Hematopoietic multipotent progenitor cell treated with erythropoietin and hydrocortisone succinate and interleukin-3 and kit ligand, for 4 days (in vitro differentiated cells): ENCODE results near the gene PDGFA.
A peak's percentile ranks its signal among the peaks of the same experiment; 100 is the strongest.

Experiments
- DNase-seq: peaks from one replicate; pipeline ENCODE4 v3.0.0-alpha.2; 2015

The PDGFA gene

GRCh38 chr7:500521-501420, 18.9 kb downstream of the PDGFA start:
- no peak for DNase-seq

- no peak for DNase-seq
Measured at GRCh38 chr7:499853-500485, 19.7 kb downstream of the PDGFA start.

DNA sequence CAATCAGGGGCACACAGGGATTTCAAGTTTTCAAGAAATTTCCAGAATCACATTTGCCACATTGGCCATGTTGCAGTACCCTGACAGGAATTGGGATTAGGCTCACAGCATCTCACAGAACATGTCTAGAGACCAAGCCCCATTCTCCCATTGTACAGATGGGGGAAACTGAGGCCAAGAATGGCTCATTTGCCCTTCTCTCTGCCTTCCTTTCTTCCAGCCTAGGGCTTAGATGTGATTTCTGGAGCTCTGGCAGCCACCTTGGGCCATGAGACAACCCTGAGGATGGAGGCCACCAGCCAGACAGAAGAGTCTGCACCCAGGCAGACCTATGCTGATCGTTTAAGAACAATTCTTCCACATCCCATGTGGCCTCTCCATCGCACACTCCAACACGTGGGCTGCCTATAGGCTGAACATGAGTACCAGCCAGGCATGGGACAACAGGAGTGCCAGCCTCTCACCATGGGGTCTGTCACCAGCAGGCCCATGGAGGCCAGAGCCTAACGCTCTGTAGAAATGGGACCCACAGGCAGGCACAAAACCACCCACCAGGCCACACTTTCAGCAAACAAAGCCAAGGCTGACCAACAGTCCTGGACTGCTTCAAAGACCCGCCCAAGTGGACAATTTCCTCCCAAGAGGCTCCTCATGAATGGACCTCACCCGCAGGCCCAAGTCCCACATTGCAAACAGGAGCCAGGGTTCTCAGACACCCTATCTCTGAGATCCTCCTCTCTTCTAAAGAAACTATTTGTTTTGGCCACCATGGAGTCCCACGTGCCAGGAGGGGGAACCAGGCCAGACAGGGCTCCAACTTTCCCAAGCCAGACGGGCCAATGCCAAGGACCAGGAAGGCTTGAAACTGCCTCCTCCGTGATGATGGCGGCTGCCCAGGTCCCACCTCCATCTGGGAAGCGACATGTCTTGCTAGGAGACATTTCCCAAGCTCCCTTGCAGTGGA, 20.7 kb downstream of the PDGFA start:
- DNase-seq: no peak

GRCh38 chr7:497946-498655, 21.5 kb downstream of the PDGFA start:
- no peak for DNase-seq

GRCh38 chr7:497346-497745, 22.3 kb downstream of the PDGFA start:
- no peak for DNase-seq

- peak; percentile 25 for DNase-seq
Measured at GRCh38 chr7:496528-497295, 22.9 kb downstream of the PDGFA start.

- DNase-seq: no peak
Measured at GRCh38 chr7:495761-496321, 23.8 kb downstream of the PDGFA start.

DNA sequence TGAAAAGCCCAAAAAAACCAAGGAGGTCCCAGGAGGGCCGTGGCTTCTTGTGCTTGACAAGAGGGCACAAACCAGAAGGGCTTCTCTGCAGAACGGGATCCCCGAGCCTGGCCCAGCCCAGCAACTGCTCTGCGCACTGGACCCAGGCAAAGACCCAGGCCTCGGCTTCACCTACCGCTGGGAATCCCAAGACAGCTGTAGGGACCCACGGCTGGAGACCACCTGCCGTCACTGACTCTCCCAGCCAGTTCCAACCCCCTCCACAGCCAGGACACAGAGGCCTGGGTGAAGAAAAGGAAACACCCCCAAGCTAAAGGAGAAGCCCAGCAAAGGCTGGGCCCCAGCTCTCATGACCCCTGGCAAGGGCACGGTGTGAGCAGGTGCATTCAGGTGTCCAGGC, 24.3 kb downstream of the PDGFA start:
- DNase-seq: no peak

DNA sequence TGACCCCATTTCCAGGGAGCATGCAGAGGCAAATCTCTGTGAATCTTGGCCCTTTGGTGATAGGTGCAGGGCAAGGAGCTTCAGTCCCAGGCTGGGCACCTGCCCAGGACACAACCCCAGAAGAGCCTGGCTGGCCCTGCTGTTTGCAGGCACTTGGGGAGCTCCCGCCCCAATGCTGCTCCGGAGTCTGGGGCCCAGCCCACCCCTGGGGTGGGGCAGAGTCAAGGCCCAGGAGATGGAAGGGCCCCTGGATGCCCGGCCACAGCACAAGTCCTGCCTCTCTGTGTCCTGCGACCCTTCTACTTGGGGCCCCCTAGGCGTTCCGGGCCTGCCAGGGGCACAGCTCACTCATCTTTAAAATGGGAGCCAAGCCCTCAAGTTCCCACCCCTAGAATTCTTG, 24.7 kb downstream of the PDGFA start:
- DNase-seq: no peak

DNA sequence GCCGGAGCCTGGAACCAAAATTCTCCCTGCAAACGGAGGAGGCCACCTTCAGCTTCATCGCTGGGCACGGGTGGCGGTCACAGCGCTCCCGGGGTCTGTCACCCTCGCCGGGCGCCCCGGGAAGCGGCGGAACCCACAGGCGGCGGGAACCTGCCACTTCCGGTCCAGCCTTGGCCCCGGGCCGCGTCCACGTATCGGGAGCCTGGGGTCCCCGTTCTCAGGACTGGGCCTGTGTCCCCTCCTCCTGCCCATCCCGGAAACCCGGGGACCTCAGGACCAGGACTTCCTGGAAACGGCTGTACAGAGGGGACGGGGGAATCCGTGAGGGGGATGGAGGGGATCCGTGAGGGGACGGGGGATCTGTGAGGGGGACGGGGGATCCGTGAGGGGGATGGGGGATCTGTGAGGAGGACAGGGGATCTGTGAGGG, 25.4 kb downstream of the PDGFA start:
- no peak for DNase-seq

GRCh38 chr7:493661-494251, 25.9 kb downstream of the PDGFA start:
- no peak for DNase-seq

DNA sequence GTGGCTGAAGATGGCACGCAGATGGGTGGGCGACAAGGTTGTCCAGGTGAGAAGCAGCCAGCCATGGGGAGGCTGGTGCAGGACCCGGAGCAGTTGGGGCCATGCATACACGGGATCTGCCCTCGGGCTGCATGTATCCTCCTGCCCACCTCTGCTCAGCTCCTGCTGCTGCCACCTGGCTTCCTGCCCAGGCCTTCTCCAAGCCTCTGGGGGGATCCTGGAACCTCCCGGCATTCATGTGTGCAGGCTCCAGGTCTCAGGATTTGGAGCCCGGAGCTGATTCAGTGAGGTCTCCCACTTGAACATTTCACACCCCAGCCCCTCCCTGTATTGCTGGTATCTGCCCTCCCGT, 27.0 kb downstream of the PDGFA start:
- no peak for DNase-seq

DNA sequence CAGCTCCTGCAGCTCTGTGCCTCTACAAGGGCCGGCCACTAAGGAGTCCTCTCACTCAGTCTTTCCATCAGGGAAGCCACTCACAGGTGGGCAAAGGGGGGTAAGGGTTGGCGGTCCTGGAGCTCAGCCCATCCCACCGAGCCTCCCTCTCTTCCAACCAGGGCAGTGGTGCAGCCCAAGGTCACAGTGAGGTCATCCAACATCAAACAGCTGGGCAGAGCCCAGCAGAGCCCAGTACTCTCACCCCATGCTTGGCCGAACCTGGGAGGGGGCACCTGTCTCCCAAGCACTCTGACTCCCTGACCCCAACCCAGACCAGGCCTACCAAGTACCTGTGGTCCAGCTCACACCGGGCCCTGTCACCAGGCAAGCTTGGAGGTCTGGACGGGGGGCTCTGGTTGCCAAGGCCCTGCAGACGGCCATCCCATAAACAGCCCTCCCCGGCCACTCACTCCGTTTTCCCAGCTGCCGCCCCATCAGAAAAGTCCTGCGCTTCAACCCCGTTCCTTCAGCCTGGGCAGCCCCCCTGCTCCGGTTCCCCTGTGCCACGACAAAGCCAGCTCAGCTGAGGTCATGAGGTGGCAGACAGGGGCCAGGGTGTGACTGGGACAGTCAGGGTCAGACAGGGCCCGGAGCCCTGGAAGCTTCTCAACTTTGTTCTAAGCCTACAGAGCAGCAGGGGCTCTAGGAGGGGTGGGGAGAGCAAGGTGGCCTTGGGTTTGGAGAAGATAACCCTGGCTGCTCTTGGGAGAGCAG, 27.5 kb downstream of the PDGFA start:
- no peak for DNase-seq

DNA sequence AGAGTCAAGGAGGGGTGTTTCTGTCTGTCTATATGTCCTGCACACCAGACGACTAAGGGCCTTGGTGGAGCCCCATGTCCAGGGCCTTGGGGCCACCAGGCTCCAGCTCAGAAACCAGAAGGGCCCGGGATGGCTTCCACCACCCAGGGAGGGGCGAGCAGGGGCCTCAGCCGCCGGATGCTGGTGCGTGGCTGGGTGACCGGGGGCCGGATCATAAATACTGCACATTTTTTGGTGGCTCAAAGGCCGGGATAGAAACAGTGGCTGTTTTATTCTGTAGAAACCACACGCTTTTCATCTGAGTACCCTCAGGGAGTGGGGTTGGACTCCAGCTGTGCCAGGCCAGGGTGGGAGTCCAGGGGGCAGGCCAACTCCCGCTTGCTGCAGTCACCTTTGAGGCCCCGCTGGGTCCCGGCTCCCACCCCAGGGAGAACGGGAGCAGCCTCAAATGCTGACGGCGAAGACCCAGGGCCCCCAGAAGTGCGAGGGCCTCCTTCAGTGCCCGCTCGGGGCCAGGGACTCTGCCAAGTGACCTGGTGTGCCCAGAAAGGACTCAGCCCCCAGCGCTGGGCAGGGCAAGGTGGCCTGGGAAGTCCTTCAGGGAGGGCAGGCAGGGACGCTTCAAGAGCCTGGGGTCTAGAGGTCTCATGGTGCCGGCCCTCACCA, 28.2 kb downstream of the PDGFA start:
- DNase-seq: no peak

DNA sequence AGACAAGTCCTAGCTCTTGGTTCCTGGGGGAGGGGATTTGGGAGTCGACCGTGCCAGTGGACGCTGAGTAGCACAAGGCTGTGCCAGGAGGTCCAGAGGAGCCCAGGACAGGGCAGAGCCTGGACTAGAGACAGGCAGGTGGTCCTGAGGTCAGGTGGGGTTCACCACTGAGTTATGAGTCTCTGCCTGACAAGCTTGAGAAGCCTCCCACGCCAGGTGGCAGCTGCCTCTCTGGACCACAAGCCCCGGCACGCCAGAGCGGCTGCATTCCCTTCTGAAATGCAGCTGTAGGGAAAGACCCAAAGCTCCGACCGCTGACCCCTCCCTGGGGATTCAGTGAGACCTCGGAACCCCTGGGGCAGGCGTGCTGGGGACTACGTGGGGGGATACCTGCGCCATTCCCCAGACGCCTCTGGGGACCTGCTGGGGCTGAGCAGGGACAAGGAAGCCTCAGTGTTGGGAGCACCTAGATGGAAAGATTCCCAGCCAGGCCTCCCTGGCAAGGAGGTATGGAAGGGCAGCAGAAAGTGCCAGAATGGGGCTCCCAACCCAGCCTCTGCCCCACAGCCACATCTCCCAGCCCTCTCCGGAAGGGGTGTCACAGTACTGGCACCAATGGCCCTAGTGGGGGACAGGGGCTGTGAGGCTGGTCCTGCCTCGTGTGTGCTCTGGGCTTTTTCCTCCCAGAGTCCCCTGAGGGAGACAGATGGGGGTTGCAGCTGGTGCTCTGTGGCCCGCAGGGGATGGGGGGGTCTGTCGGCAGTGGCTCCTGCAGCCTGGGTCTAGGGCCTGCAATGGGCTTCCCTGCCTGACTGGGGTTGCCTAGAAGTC, 29.0 kb downstream of the PDGFA start:
- DNase-seq: no peak

DNA sequence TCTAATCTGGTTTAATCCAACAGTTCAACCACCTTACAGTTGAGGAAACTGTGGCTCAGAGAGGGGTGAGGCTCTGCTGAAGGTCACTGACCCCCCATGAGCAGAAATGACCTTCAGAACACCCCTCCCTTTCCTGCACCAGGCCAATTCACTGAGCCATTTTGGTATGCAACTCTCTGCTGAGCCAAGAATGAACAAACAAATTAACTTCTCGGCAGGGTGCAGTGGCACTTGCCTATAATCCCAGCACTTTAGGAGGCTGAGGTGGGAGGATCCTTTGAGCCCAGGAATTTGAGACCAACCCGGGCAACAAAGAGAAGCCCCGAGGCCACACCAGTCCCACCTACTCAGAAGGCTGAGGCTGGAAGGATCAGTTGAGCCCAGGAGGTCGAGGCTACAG, 29.8 kb downstream of the PDGFA start:
- DNase-seq: no peak

DNA sequence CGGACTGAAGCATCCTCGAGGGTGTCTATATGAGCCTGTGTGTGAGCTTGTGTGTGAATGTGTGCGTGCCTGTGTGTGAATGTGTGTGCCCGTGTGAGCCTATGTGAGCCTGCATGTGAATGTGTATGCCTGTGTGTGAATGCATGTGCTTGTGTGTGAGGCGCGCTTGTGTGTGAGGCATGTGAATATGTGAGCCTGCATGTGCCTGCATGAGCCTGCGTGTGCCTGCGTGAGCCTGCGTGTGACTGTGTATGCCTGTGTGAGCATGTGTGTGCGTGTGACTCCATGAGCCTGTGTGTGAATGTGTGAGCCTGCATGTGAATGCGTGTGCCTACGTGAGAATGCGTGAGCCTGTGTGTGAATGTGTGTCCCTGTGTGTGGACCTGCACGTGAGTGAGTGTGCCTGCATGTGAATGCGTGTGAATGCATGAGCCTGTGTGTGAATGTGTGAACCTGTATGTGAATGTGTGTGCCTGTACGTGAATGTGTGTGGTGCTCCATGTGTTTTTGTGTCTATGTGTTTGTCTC, 33.4 kb downstream of the PDGFA start:
- DNase-seq: no peak
